Ramos (cell line): ENCODE data around the gene KRTAP9-3.
"Not testable (repeated sequence)": the region's sequence is repeated elsewhere in the genome, so short reads cannot be mapped to it uniquely, and the experiment has no call there.

ENCODE experiments used
- in situ Hi-C: fragments of 300-500 bp; cut with MboI; formaldehyde crosslinking; loops from one replicate; pipeline ENCODE4 v1.14.3; 2022; ENCODE audit warnings: low sequenced_read_pairs; ENCODE audit not compliant: unreplicated experiment

Gene KRTAP9-3

DNA sequence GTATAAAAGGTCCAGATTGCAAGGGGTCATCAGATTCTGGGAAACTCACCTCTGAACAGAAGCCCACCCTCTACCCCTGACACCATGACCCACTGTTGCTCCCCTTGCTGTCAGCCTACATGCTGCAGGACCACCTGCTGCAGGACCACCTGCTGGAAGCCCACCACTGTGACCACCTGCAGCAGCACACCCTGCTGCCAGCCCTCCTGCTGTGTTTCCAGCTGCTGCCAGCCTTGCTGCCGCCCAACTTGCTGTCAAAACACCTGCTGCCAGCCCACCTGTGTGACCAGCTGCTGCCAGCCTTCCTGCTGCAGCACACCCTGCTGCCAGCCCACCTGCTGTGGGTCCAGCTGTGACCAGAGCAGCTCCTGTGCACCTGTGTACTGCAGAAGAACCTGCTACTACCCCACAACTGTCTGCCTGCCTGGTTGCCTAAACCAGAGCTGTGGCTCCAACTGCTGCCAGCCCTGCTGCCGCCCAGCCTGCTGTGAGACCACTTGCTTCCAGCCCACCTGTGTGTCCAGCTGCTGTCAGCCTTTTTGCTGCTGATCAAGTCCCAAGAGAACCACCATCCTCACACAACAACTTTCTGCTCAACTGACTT, 17.5 kb downstream of the KRTAP9-3 start, which contains the start of gene KRTAP9-4:
Gene KRTAP9-4 (plus strand): TSS at position 51 of the 604 bp plus-strand sequence. CDS start 34 bp downstream, at position 85.
- in situ Hi-C loops = not testable (repeated sequence)

DNA sequence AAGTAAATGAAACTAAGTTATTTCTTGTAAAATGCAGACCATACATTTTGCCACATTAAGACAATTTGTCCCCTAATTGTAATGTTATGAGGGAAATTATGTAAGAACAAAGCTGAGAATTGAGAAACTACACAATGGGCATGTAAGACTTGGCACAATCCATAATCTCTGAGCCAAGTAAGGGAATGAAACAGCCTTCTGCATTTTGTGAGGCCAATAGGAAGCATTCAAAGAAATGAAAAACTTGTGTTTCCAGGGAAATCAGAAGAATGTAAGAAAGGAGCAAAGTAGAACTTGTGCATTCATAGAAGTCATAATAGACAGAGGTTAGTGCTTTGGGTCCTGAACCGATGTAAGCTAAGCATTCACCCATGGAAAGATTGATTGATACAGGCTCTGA, 19.0 kb downstream of the KRTAP9-3 start:
- in situ Hi-C loops = no loop called here

DNA sequence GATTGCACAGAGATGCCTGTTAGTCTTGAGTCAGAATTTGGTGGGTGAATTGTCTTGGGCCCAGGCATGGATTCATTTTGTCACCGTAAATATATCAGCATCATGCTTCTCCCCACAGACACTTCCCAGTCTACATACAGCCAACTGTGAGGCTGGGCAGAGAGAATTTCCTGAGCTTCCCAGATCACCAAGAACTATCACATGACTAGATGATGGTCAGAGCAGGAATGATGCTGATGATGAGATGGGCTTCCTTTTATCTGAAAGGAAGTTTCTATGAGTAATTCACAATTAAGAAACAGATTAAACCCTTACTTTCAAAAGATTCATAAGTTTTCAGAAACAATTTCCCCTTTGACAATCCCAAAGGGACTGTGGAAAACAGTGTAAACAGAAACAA, 22.6 kb downstream of the KRTAP9-3 start:
- in situ Hi-C loops = no loop called here

DNA sequence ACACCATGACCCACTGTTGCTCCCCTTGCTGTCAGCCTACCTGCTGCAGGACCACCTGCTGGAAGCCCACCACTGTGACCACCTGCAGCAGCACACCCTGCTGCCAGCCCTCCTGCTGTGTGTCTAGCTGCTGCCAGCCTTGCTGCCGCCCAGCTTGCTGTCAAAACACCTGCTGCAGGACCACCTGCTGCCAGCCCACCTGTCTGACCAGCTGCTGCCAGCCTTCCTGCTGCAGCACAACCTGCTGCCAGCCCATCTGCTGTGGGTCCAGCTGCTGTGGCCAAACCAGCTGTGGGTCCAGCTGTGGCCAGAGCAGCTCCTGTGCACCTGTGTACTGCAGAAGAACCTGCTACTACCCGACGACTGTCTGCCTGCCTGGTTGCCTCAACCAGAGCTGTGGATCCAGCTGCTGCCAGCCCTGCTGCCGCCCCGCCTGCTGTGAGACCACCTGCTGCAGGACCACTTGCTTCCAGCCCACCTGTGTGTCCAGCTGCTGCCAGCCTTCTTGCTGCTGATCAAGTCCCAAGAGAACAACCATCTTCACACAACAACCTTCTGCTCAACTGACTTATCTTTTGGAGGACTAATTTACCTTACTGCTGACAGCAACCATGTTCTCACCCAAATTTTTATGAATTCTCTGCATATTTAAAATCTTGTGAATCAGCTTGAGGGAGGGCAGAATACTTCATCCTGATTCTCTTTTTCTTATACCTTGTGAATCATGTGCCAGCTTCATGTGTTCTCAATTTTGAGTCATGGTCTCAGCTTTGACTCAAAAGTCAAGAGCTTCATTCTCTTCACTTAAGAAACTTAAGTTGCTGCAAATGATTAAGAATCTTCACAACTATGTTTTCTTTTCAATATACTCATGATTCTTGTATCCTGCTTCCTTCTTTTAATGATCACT, 23.4 kb downstream of the KRTAP9-3 start, which contains the start of gene KRTAP9-9:
Gene KRTAP9-9 (plus strand): TSS at position 4 of the 910 bp plus-strand sequence.
- in situ Hi-C loops = not testable (repeated sequence)

DNA sequence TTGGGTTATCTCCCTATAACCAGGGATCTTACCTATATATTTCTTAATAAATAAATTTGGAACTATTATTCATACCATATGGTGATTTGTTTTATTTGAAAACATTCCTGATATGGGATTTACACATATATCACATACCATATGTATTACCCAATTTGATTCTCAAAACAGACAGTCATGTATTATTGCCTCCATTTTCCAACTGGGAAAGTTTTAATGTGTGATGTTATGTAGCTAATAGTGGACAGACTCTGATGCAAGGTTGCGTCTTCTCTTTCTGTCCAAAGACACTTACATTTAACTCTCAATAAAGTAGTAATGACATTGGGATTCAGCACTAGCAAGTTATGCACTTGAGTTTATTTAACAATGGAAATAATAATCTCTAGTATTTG, 24.0 kb downstream of the KRTAP9-3 start:
- in situ Hi-C loops = no loop called here

DNA sequence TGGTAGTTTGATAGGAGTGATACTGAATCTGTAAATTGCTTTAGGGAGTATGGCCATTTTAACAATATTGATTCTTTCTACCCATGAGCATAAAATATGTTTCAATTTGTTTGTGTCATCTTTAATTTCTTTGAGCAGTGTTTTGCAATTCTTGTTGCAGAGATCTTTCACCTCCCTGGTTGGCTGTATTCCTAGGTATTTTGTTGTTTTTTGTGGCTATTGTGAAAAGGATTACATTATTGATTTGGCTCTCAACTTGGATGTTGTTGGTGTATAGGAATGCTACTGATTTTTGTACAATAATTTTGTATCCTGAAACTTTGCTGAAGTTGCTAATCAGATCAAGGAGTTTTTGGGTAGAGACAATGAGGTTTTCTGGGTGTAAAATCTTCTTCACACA, 26.2 kb downstream of the KRTAP9-3 start:
- in situ Hi-C loops = no loop called here

DNA sequence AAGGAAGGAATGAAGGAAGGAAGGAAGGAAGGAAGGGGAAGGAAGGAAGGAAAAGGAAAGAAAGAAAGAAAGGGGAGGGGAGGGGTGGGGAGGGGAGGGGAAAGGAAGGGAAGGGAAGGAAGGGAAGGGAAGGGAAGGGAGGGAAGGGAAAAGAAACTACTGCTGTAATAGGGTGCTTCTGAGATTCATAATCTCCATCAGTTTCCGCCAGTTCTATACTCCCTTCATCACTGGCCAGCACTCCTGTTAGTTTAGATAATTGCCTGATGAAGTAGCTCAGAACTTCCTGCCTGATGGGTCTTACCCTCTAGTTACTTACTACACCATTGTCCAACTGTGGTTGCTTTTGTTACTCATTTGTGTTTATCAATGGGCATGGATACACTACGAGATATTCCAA, 31.0 kb downstream of the KRTAP9-3 start:
- in situ Hi-C loops = no loop called here

DNA sequence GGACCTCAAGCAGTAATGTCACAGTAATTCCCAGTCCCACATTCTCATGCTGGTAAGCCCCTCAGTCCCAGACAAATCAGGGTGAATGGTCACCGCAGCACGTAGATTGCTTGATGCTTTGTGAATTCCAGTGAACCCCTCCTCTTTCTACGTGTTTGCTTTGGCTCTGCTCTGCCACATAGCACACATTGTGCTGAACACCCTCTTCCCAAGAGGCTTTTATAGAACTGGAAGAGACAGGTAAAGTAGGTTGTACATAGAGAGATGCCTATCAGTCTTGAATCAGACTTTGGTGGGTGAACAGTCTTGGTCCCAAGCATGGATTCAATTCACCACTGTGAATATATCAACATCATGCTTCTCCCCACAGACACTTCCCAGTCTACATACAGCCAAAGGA, 32.4 kb downstream of the KRTAP9-3 start:
- in situ Hi-C loops = no loop called here

DNA sequence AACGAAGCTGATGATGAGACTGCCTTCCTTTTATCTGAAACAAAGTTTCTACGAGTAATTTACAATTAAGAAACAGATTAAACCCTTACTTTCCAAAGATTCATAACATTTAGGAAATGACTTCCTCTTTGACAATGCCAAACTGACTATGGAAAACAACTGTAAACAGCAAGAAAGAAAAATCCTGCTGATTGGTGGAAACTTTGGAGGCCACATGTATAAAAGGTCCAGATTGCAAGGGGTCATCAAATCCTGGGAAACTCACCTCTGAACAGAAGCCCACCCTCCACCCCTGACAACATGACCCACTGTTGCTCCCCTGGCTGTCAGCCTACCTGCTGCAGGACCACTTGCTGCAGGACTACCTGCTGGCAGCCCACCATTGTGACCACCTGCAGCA, 32.8 kb downstream of the KRTAP9-3 start, which contains the start of gene KRTAP9-6:
Gene KRTAP9-6 (plus strand): TSS at position 301 of the 400 bp plus-strand sequence. CDS start 0 bp downstream, at position 301.
- in situ Hi-C loops = no loop called here

DNA sequence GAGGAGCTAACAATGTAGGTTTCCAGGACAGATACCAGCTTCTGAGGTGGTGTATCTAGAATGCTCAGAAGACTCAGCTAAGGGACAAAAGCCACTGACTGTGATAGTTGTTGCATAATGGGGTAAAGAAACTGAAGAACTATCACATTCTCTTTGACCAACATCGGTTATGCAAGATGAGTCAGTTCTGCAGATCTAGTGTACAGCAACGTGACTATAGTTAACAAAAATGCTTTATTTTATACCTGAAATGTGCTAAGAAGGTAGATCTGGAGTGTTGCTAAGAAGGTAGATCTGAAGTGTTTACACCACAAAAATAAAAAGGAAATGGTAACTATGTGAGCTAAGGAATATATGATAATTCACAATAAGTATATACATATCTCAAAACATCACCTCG, 35.5 kb downstream of the KRTAP9-3 start:
- in situ Hi-C loops = no loop called here

DNA sequence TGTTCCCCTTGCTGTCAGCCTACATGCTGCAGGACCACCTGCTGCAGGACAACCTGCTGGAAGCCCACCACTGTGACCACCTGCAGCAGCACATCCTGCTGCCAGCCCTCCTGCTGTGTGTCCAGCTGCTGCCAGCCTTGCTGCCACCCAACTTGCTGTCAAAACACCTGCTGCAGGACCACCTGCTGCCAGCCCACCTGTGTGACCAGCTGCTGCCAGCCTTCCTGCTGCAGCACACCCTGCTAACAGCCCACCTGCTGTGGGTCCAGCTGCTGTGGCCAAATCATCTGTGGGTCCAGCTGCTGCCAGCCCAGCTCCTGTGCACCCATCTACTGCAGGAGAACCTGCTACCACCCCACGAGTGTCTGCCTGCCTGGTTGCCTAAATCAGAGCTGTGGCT, 39.1 kb downstream of the KRTAP9-3 start:
- in situ Hi-C loops = not testable (repeated sequence)

DNA sequence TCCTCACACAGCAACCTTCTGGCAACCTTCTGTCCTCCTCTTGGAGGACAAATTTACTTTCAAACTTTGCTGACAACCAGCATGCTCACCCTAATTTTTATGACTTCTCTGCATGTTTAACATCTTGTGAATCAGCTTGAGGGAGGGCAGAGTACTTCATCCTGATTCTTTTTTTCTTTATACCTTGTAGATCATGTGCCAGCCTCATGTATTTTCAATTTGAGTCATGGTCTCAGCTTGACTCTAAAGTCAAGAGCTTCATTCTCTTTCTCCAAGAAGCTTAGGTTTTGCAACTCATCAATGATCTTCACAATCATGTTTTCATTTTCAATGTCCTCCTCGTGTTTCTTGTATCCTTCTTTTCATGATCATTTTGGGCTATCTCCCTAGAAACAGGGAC, 39.6 kb downstream of the KRTAP9-3 start:
- in situ Hi-C loops = no loop called here

DNA sequence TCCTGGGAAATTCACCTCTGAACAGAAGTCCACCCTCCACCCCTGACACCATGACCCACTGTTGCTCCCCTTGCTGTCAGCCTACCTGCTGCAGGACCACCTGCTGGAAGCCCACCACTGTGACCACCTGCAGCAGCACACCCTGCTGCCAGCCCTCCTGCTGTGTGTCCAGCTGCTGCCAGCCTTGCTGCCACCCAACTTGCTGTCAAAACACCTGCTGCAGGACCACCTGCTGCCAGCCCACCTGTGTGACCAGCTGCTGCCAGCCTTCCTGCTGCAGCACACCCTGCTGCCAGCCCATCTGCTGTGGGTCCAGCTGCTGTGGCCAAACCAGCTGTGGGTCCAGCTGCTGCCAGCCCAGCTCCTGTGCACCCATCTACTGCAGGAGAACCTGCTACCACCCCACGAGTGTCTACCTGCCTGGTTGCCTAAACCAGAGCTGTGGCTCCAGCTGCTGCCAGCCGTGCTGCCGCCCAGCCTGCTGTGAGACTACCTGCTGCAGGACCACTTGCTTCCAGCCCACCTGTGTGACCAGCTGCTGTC, 43.5 kb downstream of the KRTAP9-3 start, which contains the start of gene KRTAP9-7:
Gene KRTAP9-7 (plus strand): TSS at position 51 of the 543 bp plus-strand sequence. CDS start 0 bp downstream, at position 51.
- in situ Hi-C loops = not testable (repeated sequence)

DNA sequence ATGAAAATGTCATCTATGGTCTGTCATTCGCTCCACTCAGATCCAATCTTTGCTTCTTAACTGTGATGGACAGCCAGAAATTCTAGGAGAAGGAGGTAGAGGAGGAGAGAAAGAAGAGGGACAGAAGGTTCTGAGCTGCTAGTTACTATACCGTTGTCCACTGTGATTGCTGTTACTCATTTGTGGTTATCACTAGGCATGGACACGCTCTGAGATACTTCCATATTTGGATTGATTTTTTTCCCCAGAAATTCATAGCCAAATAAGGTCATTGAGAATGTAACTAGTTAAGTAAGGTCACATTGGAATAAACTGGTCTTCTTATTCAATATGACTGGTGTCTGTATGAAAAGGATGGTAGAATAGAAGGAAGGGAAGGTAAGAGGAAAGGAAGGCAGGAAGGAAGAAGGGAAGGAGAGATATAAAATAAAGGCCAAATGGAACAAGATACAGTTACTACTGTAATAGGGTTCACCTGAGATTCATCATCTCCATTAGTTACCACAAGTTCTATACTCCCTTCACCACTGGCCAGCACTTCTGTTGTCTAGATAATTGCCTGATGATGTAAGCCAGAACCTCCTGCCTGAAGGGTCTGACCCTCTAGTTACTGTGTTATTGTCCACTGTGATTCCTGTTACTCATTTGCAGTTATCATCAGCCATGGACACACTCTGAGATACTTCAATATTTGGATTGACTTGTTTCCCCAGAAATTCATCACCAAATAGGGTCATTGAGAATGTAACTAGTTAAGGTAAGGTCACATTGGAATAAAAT, 46.1 kb downstream of the KRTAP9-3 start:
- in situ Hi-C loops = no loop called here
